Vagina (tissue), 2 donors: ENCODE results near the gene SNX6.

Experiments
- CTCF ChIP-seq, 3 experiments: fragments of 450-650 bp in 2 of 3; fragments of 200-600 bp in 1 of 3; sonication (generic) in 1 of 3; IDR thresholded peaks; one replicate each; pipeline ENCODE4 v1.5.1; 2017 to 2019; ENCODE audit warnings: antibody characterized with exemption in 3 of 3, mild to moderate bottlenecking in 2 of 3, moderate library complexity in 2 of 3
- POLR2A ChIP-seq, 2 donors: fragments of 450-650 bp; IDR thresholded peaks; one replicate each; pipeline ENCODE4 v1.6.1; 2017; ENCODE audit warnings: antibody characterized with exemption in 2 of 2, mild to moderate bottlenecking in 2 of 2, moderate library complexity in 2 of 2
- POLR2AphosphoS5 ChIP-seq, 2 donors: sonication (generic); formaldehyde crosslinking; IDR thresholded peaks; one replicate each; pipeline ENCODE4 v1.9.0; 2017; ENCODE audit warnings: antibody characterized with exemption in 2 of 2, mild to moderate bottlenecking in 2 of 2, low read depth in 1 of 2; ENCODE audit not compliant: insufficient read depth in 1 of 2

DNA sequence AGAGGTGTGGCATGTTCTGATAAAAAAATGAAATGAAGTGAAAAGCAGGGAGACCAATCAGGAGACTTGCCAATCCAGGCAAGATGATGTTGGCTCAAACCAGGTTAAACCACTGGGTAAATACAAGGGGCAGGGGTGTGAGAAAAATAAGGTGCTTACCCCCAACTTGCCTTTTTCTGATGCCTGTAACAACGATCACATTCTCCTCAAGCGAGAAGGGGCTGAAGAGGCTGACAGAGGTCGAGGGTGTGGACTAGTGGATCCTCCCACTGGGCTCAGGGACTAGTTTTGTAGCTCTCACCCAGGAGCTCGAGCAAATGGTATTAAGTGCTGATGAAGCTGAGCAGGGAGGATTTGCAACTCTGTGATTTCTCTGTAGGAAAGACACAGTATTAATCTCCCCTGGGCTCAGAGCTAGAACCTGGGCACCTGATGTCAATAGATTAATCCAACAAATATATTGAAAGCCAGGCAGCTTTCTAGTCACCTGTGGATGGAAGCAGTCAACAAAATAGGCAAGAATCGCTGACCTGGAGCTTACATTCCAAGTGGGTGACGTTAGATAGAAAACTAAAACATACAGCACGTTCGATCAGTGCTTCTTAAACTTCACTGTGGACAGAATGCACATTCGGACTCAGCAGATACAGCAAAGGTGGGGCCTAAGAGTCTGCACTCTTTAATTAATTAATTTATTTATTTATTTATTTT, 75.3 kb downstream of the SNX6 start:
- no peak for TF ChIP-seq CTCF (IDR thresholded peaks at IDR 0.05)
- TF ChIP-seq POLR2AphosphoS5 (IDR thresholded peaks at IDR 0.05; ENCODE audit: insufficient read depth in 1 of 2, low read depth in 1 of 2): no peak
- TF ChIP-seq POLR2A (IDR thresholded peaks at IDR 0.05): no peak
